ENCODE data around the gene KLHL10. TPM values are rescaled to one million over a fixed set of nuclear protein-coding genes. Genes with fewer than 3 reads are reported as not detected.

KLHL10 gene
- polyA plus RNA-seq, 2 donors = 0.22 to 0.39 TPM

DNA sequence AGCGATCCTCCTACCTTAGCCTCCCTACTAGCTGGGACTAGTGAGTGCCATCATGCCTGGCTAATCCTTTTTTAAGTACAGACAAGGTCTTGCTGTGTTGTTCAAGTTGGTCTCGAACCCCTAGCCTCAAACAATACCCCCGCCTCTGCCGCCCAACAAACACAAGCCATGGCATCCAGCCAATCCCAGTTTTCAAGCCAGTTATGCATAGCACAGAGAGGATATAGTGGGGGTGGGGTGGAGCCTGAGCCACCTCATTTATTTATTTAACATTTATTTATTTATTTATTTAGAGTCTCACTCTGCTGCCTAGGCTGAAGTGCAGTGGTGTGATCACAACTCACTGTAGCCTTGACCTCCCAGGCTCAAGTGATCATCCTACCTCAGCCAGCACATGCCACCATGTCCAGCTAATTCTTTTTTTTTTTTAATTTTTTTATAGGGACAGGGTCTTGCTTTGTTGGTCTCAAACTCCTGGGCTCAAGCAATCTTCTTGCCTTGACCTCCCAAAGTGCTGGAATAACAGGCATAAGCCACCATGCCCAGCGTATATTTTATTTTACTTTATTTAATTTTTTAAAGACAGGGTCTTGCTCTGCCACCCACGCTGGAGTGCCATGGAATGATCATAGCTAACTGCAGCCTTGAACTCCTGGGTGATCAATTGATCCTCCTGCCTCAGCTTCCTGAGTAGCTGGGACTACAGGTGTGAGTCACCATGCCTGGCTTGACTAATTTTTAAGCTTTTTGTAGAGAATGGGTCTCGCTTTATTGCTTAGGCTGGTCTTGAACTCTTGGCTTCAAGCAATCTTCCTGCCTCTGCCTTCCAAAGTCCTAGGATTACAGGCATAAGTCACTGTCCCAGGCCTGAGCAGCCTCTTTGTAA is 53.8 kb downstream of the KLHL10 start:
- WGBS, 2 donors = 94 to 96% methylated on average over 7 of the region's 7 CpGs

DNA sequence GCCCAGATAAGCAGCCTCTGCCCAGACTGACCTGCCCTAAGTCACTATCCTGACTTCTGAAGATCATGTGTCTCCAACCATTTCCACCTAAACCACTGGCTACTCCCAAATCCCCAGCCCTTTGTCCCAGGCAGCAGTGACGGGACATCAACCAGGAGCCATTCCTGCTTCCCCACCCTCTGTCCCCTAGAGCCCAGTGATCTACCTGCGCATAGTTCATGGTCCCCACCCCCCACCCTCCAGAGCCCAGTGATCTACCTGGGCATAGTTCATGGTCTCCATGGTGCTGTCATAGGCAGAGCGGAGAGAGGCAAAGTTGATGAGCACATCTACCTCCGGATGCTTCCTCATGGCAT is 54.4 kb downstream of the KLHL10 start:
- peaks cover 30 to 55% of the 10 kb centered on the region in 2 donors for H3K36me3 ChIP-seq (ENCODE audit: control insufficient read depth in 2 of 2, insufficient read depth in 2 of 2, low read length in 1 of 2)

More for the DNA sequence above, 53.8 kb downstream of the KLHL10 start:
- H3K27me3 ChIP-seq (ENCODE audit: control insufficient read depth in 1 of 2, insufficient read depth in 2 of 2, low read length in 2 of 2) = no peaks in the 10 kb centered on the region
- H3K4me1 ChIP-seq (ENCODE audit: control insufficient read depth in 2 of 2, insufficient read depth in 2 of 2, low read length in 1 of 2) = no peaks in the 10 kb centered on the region
- H3K36me3 ChIP-seq (ENCODE audit: control insufficient read depth in 2 of 2, insufficient read depth in 2 of 2, low read length in 1 of 2) = peaks cover 27 to 49% of the 10 kb centered on the region in 2 donors
- no peak overlapping the region for H3K4me3 ChIP-seq (ENCODE audit: low read depth in 1 of 2, low read length in 2 of 2)
- no peaks in the 10 kb centered on the region for H3K9me3 ChIP-seq (ENCODE audit: control insufficient read depth in 2 of 2, insufficient read depth in 1 of 2, low read depth in 1 of 2, low read length in 1 of 2)
- H3K27ac ChIP-seq (ENCODE audit: low read depth in 2 of 2, low read length in 1 of 2) = no peak overlapping the region

DNA sequence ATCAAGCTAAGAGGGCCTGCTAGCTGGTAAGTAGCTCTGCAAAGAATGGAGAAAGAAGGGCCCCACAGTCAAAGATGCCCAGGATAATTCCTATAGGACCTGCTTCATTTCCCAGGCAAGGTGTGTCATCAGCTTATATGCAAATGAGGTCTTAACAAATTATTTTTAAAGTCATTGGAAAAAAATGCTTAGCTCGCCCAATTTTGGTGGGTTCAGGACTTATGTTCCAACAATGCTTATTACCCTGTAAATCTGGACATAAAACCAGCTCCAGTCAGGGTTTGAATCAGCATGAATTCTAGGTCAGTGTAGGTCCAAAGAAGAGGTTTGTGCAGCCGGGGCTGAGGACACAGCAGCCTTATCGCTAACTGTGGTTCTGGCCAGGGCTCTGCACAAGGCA is 55.8 kb downstream of the KLHL10 start:
- 80 to 85% methylated on average over 3 of the region's 3 CpGs for WGBS, 2 donors
- H3K4me1 ChIP-seq (ENCODE audit: control insufficient read depth in 2 of 2, insufficient read depth in 2 of 2, low read length in 1 of 2) = no peaks in the 10 kb centered on the region
- H3K27ac ChIP-seq (ENCODE audit: low read depth in 2 of 2, low read length in 1 of 2) = no peak overlapping the region
- peaks cover 30 to 51% of the 10 kb centered on the region in 2 donors for H3K36me3 ChIP-seq (ENCODE audit: control insufficient read depth in 2 of 2, insufficient read depth in 2 of 2, low read length in 1 of 2)
- H3K9me3 ChIP-seq (ENCODE audit: control insufficient read depth in 2 of 2, insufficient read depth in 1 of 2, low read depth in 1 of 2, low read length in 1 of 2) = no peaks in the 10 kb centered on the region
- H3K27me3 ChIP-seq (ENCODE audit: control insufficient read depth in 1 of 2, insufficient read depth in 2 of 2, low read length in 2 of 2) = no peaks in the 10 kb centered on the region
- H3K4me3 ChIP-seq (ENCODE audit: low read depth in 1 of 2, low read length in 2 of 2) = no peak overlapping the region

More for the DNA sequence above, 54.4 kb downstream of the KLHL10 start:
- Histone ChIP-seq H3K4me1 (ENCODE audit: control insufficient read depth in 2 of 2, insufficient read depth in 2 of 2, low read length in 1 of 2) (no peaks in the 10 kb centered on the region), H3K4me3 (ENCODE audit: low read depth in 1 of 2, low read length in 2 of 2) (no peak overlapping the region), H3K9me3 (ENCODE audit: control insufficient read depth in 2 of 2, insufficient read depth in 1 of 2, low read depth in 1 of 2, low read length in 1 of 2) (no peaks in the 10 kb centered on the region), H3K27ac (ENCODE audit: low read depth in 2 of 2, low read length in 1 of 2) (no peak overlapping the region), H3K27me3 (ENCODE audit: control insufficient read depth in 1 of 2, insufficient read depth in 2 of 2, low read length in 2 of 2) (no peaks in the 10 kb centered on the region)
- 96 to 98% methylated on average over 4 of the region's 4 CpGs for WGBS, 2 donors

DNA sequence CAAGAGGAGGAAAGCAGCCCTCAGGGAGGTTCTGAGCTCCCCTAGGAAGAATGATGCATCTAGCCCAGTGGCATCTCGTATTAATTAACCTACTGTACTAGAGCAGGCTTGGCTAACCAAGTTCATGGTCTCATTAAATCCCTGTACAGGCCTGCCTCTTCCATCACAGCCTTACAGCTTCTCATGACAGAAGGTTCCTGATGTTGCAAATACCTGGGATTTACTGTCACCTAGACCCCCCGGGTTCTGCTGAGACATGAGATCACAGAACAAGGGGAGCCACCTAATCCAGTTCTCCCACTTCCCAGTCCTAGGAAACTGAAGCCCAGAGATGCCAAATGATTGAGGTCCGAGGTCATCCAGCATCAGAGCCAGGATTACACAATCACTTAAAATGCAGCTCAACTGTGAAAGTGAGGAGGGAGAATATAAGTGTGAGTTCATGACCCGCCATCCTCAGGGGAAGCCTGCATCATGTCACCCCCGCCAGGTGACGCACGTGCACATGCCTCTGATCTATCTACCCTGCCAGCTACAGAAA is 57.2 kb downstream of the KLHL10 start:
- Histone ChIP-seq H3K27ac (ENCODE audit: low read depth in 2 of 2, low read length in 1 of 2) (peak overlapping the region in 1 of 2 donors; percentile 54), H3K27me3 (ENCODE audit: control insufficient read depth in 1 of 2, insufficient read depth in 2 of 2, low read length in 2 of 2) (no peaks in the 10 kb centered on the region), H3K36me3 (ENCODE audit: control insufficient read depth in 2 of 2, insufficient read depth in 2 of 2, low read length in 1 of 2) (peaks cover 30 to 56% of the 10 kb centered on the region in 2 donors), H3K4me3 (ENCODE audit: low read depth in 1 of 2, low read length in 2 of 2) (no peak overlapping the region), H3K9me3 (ENCODE audit: control insufficient read depth in 2 of 2, insufficient read depth in 1 of 2, low read depth in 1 of 2, low read length in 1 of 2) (no peaks in the 10 kb centered on the region), H3K4me1 (ENCODE audit: control insufficient read depth in 2 of 2, insufficient read depth in 2 of 2, low read length in 1 of 2) (no peaks in the 10 kb centered on the region)
- WGBS, 2 donors = 55% methylated on average over 7 of the region's 7 CpGs

DNA sequence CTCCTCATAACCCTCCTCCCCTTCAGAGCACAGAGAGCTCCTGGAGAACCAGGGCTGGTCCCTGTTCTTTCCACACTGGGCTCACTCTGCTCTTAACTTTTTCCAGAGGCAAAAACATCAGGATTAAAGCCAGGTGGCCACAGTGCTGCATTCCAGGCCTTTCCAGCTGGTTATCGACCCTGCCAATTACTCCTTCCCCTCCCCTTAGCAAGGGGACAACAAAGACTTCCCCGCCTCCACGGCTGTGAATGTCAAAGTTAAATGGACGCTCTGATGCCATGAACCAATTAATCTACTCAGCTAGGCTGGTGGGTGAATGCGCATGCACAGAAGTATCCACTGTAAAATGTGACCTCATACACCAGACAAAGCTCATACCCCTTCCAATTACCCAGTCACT is 58.0 kb downstream of the KLHL10 start:
- no peaks in the 10 kb centered on the region for H3K4me1 ChIP-seq (ENCODE audit: control insufficient read depth in 2 of 2, insufficient read depth in 2 of 2, low read length in 1 of 2)
- 47 to 68% methylated on average over 5 of the region's 5 CpGs for WGBS, 2 donors
- no peak overlapping the region for H3K4me3 ChIP-seq (ENCODE audit: low read depth in 1 of 2, low read length in 2 of 2)
- no peaks in the 10 kb centered on the region for H3K27me3 ChIP-seq (ENCODE audit: control insufficient read depth in 1 of 2, insufficient read depth in 2 of 2, low read length in 2 of 2)
- H3K36me3 ChIP-seq (ENCODE audit: control insufficient read depth in 2 of 2, insufficient read depth in 2 of 2, low read length in 1 of 2) = peaks cover 30 to 56% of the 10 kb centered on the region in 2 donors
- peak overlapping the region in 1 of 2 donors; percentile 54 for H3K27ac ChIP-seq (ENCODE audit: low read depth in 2 of 2, low read length in 1 of 2)
- no peaks in the 10 kb centered on the region for H3K9me3 ChIP-seq (ENCODE audit: control insufficient read depth in 2 of 2, insufficient read depth in 1 of 2, low read depth in 1 of 2, low read length in 1 of 2)

DNA sequence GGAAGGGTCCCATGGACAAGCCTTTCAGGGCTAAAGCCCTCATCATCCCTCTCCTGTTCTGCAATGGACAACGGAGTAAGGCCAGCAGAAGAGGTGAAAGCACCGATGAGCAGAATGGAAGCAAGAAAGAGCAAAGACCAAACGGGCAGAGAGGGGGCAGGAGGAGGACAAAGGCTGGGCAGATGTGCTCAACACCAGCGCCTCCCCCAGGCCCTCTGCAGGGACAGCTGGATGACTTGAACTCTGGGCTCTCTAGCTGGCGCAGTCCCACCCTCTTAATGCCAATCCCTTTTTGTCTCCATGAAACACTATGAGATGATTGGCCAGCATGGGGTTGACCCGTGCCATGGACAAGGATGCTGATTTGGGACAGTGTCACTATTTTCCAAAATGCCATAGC is 59.1 kb downstream of the KLHL10 start:
- H3K27me3 ChIP-seq (ENCODE audit: control insufficient read depth in 1 of 2, insufficient read depth in 2 of 2, low read length in 2 of 2) = no peaks in the 10 kb centered on the region
- H3K9me3 ChIP-seq (ENCODE audit: control insufficient read depth in 2 of 2, insufficient read depth in 1 of 2, low read depth in 1 of 2, low read length in 1 of 2) = no peaks in the 10 kb centered on the region
- no peak overlapping the region for H3K27ac ChIP-seq (ENCODE audit: low read depth in 2 of 2, low read length in 1 of 2)
- 95% methylated on average over 6 of the region's 6 CpGs for WGBS, 2 donors
- no peak overlapping the region for H3K4me3 ChIP-seq (ENCODE audit: low read depth in 1 of 2, low read length in 2 of 2)
- H3K36me3 ChIP-seq (ENCODE audit: control insufficient read depth in 2 of 2, insufficient read depth in 2 of 2, low read length in 1 of 2) = peaks cover 23 to 59% of the 10 kb centered on the region in 2 donors
- no peaks in the 10 kb centered on the region for H3K4me1 ChIP-seq (ENCODE audit: control insufficient read depth in 2 of 2, insufficient read depth in 2 of 2, low read length in 1 of 2)

Other genes starting within 250 kb of the KLHL10 start
- 100 to 1,000 TPM; 413 to 534 TPM for gene KRT16, start 225.1 kb upstream of the KLHL10 start, polyA plus RNA-seq
- 100 to 1,000 TPM in 1 of 2 donors, 10 to 100 TPM in 1; 92.9 to 191 TPM for gene KRT17, start 213.2 kb upstream of the KLHL10 start, polyA plus RNA-seq
- 100 to 1,000 TPM; 342 to 553 TPM for gene EIF1, start 148.9 kb upstream of the KLHL10 start, polyA plus RNA-seq
- gene GAST, start 125.5 kb upstream of the KLHL10 start, polyA plus RNA-seq = not detected
- gene HAP1, start 103.2 kb upstream of the KLHL10 start, polyA plus RNA-seq = 1 to 10 TPM in 1 of 2 donors, under 1 TPM in 1; 0.35 to 1.4 TPM
- 100 to 1,000 TPM; 445 to 752 TPM for gene JUP, start 51.1 kb upstream of the KLHL10 start, polyA plus RNA-seq
- 1 to 10 TPM; 1.7 TPM for gene P3H4, start 25.9 kb upstream of the KLHL10 start, polyA plus RNA-seq
- gene FKBP10, start 24.8 kb upstream of the KLHL10 start, polyA plus RNA-seq = 1 to 10 TPM; 5.8 to 5.9 TPM
- gene NT5C3B, start 1.6 kb upstream of the KLHL10 start, polyA plus RNA-seq = 10 to 100 TPM; 35.9 to 36.0 TPM
- under 1 TPM; 0.59 to 0.74 TPM for gene KLHL11, start 27.6 kb downstream of the KLHL10 start, polyA plus RNA-seq
- gene ACLY, start 81.1 kb downstream of the KLHL10 start, polyA plus RNA-seq = 10 to 100 TPM; 16.4 to 27.1 TPM
- under 1 TPM; 0.18 to 0.31 TPM for gene ODAD4, start 92.8 kb downstream of the KLHL10 start, polyA plus RNA-seq
- 10 to 100 TPM; 45.2 to 49.1 TPM for gene CNP, start 129.0 kb downstream of the KLHL10 start, polyA plus RNA-seq
- 10 to 100 TPM; 55.4 to 66.4 TPM for gene DNAJC7, start 179.6 kb downstream of the KLHL10 start, polyA plus RNA-seq
- 10 to 100 TPM; 28.8 to 32.5 TPM for gene NKIRAS2, start 182.3 kb downstream of the KLHL10 start, polyA plus RNA-seq
- under 1 TPM; 0.32 to 0.39 TPM for gene C17orf113, start 212.8 kb downstream of the KLHL10 start, polyA plus RNA-seq

Data from esophagus (tissue), 2 donors.